Stimulated activated CD8-positive, alpha-beta memory T cell treated with anti-CD3 and anti-CD28 coated beads, Interleukin-12 subunit alpha, Interleukin-12 subunit beta, amount 100 ng/mL, for 24 hours (primary cell): ENCODE measurements around the gene KANK4.

ENCODE experiments used
- DNase-seq: peaks from one replicate; pipeline ENCODE4 v3.0.0-alpha.2; 2020; ENCODE audit errors: extremely low read depth

Gene KANK4

GRCh38 chr1:62336995-62337705 is 17.9 kb upstream of the KANK4 start:
- DNase-seq: no peak

- no peak for DNase-seq
Measured at GRCh38 chr1:62336638-62336994, 17.4 kb upstream of the KANK4 start.

- DNase-seq: no peak
Measured at GRCh38 chr1:62335656-62336055, 16.4 kb upstream of the KANK4 start.

GRCh38 chr1:62334434-62334985 is 15.3 kb upstream of the KANK4 start:
- DNase-seq: no peak

GRCh38 chr1:62333441-62333840 is 14.2 kb upstream of the KANK4 start:
- DNase-seq: no peak

- no peak for DNase-seq
Measured at GRCh38 chr1:62327360-62328055, 8.3 kb upstream of the KANK4 start.

- DNase-seq: no peak
Measured at GRCh38 chr1:62325681-62326080, 6.4 kb upstream of the KANK4 start.

- DNase-seq: no peak
Measured at GRCh38 chr1:62325081-62325480, 5.8 kb upstream of the KANK4 start.

GRCh38 chr1:62321446-62321845 is 2.2 kb upstream of the KANK4 start:
- DNase-seq: no peak

GRCh38 chr1:62318320-62318755 is 896 bp downstream of the KANK4 start:
- no peak for DNase-seq

- DNase-seq: no peak
Measured at GRCh38 chr1:62317021-62317768, 2.0 kb downstream of the KANK4 start.

GRCh38 chr1:62316135-62316534 is 3.1 kb downstream of the KANK4 start:
- no peak for DNase-seq

- DNase-seq: no peak
Measured at GRCh38 chr1:62315387-62315786, 3.8 kb downstream of the KANK4 start.

- DNase-seq: no peak
Measured at GRCh38 chr1:62314454-62315350, 4.5 kb downstream of the KANK4 start.

GRCh38 chr1:62312698-62313097 is 6.5 kb downstream of the KANK4 start:
- no peak for DNase-seq

GRCh38 chr1:62311473-62311943 is 7.7 kb downstream of the KANK4 start:
- DNase-seq: no peak

GRCh38 chr1:62309906-62310305 is 9.3 kb downstream of the KANK4 start:
- DNase-seq: no peak

GRCh38 chr1:62308606-62309005 is 10.6 kb downstream of the KANK4 start:
- no peak for DNase-seq

GRCh38 chr1:62307895-62308492 is 11.2 kb downstream of the KANK4 start:
- no peak for DNase-seq

GRCh38 chr1:62307446-62307845 is 11.8 kb downstream of the KANK4 start:
- no peak for DNase-seq

- DNase-seq: no peak
Measured at GRCh38 chr1:62306065-62306464, 13.2 kb downstream of the KANK4 start.
